A549 treated with AZD2906 at 1 μM for 4 hours (cell line): ENCODE data around the gene NT5DC3. TPM values are rescaled to one million over a fixed set of nuclear protein-coding genes. Genes with fewer than 3 reads are reported as not detected.

Experiments
- total RNA-seq: library from RNA; stranded (reverse); fragments of 200-300 nt; extraction: Qiagen RNA extraction; gene quantifications from 5 replicates; pipeline ENCODE4 v1.2.3, GENCODE V29; 2022

NT5DC3 gene
- 24.5 to 31.2 TPM (median 25.7 TPM) in 5 replicates for total RNA-seq

GRCh38 chr12:103840876-103841689 is at the start of gene NT5DC3:
NT5DC3 (minus strand) TSS chr12:103841234; CDS start chr12:103841156, 78 bp downstream.

Other genes with a start within 250 kb of the NT5DC3 start
- 499 to 692 TPM (median 561 TPM) in 5 replicates for gene HSP90B1, start 89.2 kb upstream of the NT5DC3 start, total RNA-seq
- gene TDG, start 124.6 kb upstream of the NT5DC3 start, total RNA-seq, result 21.5 to 31.5 TPM (median 25.0 TPM) in 5 replicates
- 0.19 to 0.34 TPM (median 0.23 TPM) in 5 replicates for gene GLT8D2, start 209.0 kb upstream of the NT5DC3 start, total RNA-seq
- 4.6 to 5.5 TPM (median 4.9 TPM) in 5 replicates for gene HCFC2, start 223.3 kb upstream of the NT5DC3 start, total RNA-seq